SK-N-SH (cell line): Measurements from ENCODE around the gene ABCA9.

Experiments used
- FOXM1 ChIP-seq: IDR thresholded peaks from 2 replicates; pipeline ENCODE4 v1.4.0; 2012; ENCODE audit warnings: low read depth, mild to moderate bottlenecking
- GABPA ChIP-seq: IDR thresholded peaks from 2 replicates; pipeline ENCODE4 v1.4.0; 2012; ENCODE audit warnings: low read depth, mild to moderate bottlenecking
- MXI1 ChIP-seq: IDR thresholded peaks from 2 replicates; pipeline ENCODE4 v1.6.1; 2012; ENCODE audit warnings: mild to moderate bottlenecking, low read depth, low read length, improper control_type of control experiment
- NRF1 ChIP-seq: IDR thresholded peaks from 2 replicates; pipeline ENCODE4 v1.6.1; 2012; ENCODE audit warnings: low read depth, mild to moderate bottlenecking, low read length
- POLR2AphosphoS5 ChIP-seq: IDR thresholded peaks from 2 replicates; pipeline ENCODE4 v1.6.1; 2012; ENCODE audit warnings: low read depth, low read length
- RAD21 ChIP-seq: IDR thresholded peaks from 2 replicates; pipeline ENCODE4 v1.6.1; 2012; ENCODE audit warnings: mild to moderate bottlenecking, low read length
- TAF1 ChIP-seq: IDR thresholded peaks from 2 replicates; pipeline ENCODE4 v1.6.1; 2012; ENCODE audit warnings: low read depth, mild to moderate bottlenecking, low read length, moderate library complexity, borderline replicate concordance
- YY1 ChIP-seq: IDR thresholded peaks from 2 replicates; pipeline ENCODE4 v1.4.0; 2012; ENCODE audit warnings: low read depth, mild to moderate bottlenecking
- TF ChIP-seq, protein P1 (sequence below): fragments of 200-600 bp; sonication (generic); IDR thresholded peaks from 2 replicates; pipeline ENCODE4 v1.6.1; 2017; ENCODE audit warnings: antibody characterized with exemption, mild to moderate bottlenecking, moderate library complexity
- TF ChIP-seq, protein P2 (sequence below): fragments of 150-350 bp; IDR thresholded peaks from 2 replicates; pipeline ENCODE4 v1.6.1; 2017; ENCODE audit warnings: antibody characterized with exemption, low read length, low read depth, borderline replicate concordance
- TF ChIP-seq, protein P3 (sequence below): IDR thresholded peaks from 2 replicates; pipeline ENCODE4 v1.6.1; 2012; ENCODE audit warnings: mild to moderate bottlenecking, low read depth, low read length, moderate library complexity
- TF ChIP-seq, protein P4 (sequence below): fragments of 150-350 bp; IDR thresholded peaks from 2 replicates; pipeline ENCODE4 v1.6.1; 2016; ENCODE audit warnings: mild to moderate bottlenecking, low read depth, low read length
- TF ChIP-seq, protein P5 (sequence below): IDR thresholded peaks from 2 replicates; pipeline ENCODE4 v1.4.0; 2012; ENCODE audit warnings: low read depth

DNA sequence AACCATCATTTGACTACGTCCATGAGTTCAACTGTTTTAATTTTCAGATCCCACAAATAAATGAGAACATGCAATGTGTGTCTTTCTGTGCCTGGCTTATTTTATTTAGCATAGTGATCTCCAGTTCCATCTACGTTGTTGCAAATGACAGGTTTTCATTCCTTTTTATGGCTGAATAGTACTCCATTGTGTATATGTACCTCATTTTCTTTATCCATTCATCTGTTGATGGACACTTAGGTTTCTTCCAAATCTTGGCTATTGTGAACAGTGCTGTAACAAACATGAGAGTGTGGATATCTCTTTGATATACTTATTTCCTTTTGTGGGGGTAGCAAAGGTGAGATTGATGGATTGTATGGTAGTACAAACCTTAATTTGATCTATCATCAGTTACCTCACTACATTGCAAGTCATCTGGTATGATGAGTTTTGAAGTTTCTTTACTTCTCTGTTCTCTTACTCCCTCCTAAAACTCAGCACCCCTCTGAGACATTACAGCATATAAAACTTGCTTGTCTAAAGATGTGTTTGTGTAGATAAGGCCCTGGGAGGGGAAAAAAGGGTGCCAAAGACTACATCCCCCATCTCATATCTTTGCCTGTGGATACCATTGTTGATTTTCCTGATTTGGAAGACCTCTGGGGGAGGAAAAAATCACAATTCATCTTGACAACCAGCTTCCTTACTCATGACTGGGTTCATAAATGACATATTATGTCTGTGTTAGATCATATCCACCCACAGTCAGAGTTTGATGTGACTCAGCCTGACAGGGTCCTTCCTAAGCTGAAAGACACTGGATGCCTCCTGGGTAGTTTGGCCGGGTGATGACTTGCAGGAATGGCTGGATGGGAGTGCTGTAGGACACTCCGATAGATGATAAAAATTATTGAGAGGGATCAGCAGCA lies 47.6 kb downstream of the ABCA9 start:
- TF ChIP-seq, protein P1, sequence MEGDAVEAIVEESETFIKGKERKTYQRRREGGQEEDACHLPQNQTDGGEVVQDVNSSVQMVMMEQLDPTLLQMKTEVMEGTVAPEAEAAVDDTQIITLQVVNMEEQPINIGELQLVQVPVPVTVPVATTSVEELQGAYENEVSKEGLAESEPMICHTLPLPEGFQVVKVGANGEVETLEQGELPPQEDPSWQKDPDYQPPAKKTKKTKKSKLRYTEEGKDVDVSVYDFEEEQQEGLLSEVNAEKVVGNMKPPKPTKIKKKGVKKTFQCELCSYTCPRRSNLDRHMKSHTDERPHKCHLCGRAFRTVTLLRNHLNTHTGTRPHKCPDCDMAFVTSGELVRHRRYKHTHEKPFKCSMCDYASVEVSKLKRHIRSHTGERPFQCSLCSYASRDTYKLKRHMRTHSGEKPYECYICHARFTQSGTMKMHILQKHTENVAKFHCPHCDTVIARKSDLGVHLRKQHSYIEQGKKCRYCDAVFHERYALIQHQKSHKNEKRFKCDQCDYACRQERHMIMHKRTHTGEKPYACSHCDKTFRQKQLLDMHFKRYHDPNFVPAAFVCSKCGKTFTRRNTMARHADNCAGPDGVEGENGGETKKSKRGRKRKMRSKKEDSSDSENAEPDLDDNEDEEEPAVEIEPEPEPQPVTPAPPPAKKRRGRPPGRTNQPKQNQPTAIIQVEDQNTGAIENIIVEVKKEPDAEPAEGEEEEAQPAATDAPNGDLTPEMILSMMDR: no peak
- TF ChIP-seq, protein P2, sequence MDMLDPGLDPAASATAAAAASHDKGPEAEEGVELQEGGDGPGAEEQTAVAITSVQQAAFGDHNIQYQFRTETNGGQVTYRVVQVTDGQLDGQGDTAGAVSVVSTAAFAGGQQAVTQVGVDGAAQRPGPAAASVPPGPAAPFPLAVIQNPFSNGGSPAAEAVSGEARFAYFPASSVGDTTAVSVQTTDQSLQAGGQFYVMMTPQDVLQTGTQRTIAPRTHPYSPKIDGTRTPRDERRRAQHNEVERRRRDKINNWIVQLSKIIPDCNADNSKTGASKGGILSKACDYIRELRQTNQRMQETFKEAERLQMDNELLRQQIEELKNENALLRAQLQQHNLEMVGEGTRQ: no peak
- TF ChIP-seq GABPA (no peak), NRF1 (no peak), MXI1 (no peak), TAF1 (no peak), POLR2AphosphoS5 (no peak), RAD21 (no peak), FOXM1 (no peak), YY1 (no peak)
- TF ChIP-seq, protein P3, sequence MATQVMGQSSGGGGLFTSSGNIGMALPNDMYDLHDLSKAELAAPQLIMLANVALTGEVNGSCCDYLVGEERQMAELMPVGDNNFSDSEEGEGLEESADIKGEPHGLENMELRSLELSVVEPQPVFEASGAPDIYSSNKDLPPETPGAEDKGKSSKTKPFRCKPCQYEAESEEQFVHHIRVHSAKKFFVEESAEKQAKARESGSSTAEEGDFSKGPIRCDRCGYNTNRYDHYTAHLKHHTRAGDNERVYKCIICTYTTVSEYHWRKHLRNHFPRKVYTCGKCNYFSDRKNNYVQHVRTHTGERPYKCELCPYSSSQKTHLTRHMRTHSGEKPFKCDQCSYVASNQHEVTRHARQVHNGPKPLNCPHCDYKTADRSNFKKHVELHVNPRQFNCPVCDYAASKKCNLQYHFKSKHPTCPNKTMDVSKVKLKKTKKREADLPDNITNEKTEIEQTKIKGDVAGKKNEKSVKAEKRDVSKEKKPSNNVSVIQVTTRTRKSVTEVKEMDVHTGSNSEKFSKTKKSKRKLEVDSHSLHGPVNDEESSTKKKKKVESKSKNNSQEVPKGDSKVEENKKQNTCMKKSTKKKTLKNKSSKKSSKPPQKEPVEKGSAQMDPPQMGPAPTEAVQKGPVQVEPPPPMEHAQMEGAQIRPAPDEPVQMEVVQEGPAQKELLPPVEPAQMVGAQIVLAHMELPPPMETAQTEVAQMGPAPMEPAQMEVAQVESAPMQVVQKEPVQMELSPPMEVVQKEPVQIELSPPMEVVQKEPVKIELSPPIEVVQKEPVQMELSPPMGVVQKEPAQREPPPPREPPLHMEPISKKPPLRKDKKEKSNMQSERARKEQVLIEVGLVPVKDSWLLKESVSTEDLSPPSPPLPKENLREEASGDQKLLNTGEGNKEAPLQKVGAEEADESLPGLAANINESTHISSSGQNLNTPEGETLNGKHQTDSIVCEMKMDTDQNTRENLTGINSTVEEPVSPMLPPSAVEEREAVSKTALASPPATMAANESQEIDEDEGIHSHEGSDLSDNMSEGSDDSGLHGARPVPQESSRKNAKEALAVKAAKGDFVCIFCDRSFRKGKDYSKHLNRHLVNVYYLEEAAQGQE: no peak
- TF ChIP-seq, protein P4, sequence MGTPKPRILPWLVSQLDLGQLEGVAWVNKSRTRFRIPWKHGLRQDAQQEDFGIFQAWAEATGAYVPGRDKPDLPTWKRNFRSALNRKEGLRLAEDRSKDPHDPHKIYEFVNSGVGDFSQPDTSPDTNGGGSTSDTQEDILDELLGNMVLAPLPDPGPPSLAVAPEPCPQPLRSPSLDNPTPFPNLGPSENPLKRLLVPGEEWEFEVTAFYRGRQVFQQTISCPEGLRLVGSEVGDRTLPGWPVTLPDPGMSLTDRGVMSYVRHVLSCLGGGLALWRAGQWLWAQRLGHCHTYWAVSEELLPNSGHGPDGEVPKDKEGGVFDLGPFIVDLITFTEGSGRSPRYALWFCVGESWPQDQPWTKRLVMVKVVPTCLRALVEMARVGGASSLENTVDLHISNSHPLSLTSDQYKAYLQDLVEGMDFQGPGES: no peak
- TF ChIP-seq, protein P5, sequence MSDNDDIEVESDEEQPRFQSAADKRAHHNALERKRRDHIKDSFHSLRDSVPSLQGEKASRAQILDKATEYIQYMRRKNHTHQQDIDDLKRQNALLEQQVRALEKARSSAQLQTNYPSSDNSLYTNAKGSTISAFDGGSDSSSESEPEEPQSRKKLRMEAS: no peak
